WTC11 (cell line): ENCODE data around the gene FBXO36.
"Not testable (repeated sequence)": the region's sequence is repeated elsewhere in the genome, so short reads cannot be mapped to it uniquely, and the experiment has no call there.

Experiments
- ATF2 ChIP-seq: sonication (generic); formaldehyde crosslinking; IDR thresholded peaks from 2 replicates; pipeline ENCODE4 v1.8.1; 2022; ENCODE audit warnings: low read depth, missing genetic modification reagents, borderline replicate concordance
- ATF3 ChIP-seq: sonication (generic); formaldehyde crosslinking; conservative IDR thresholded peaks from 2 replicates; pipeline ENCODE4 v1.8.1; 2022; ENCODE audit warnings: mild to moderate bottlenecking, missing genetic modification reagents
- CTCF ChIP-seq: fragments of 200-600 bp; IDR thresholded peaks from 2 replicates; pipeline ENCODE4 v1.8.0; 2022; ENCODE audit warnings: antibody characterized with exemption
- ETV6 ChIP-seq: sonication (generic); formaldehyde crosslinking; IDR thresholded peaks from 2 replicates; pipeline ENCODE4 v1.8.1; 2022; ENCODE audit warnings: mild to moderate bottlenecking, missing genetic modification reagents
- GABPB1 ChIP-seq: sonication (generic); formaldehyde crosslinking; IDR thresholded peaks from 2 replicates; pipeline ENCODE4 v1.8.1; 2023; ENCODE audit warnings: mild to moderate bottlenecking, missing genetic modification reagents
- IRF1 ChIP-seq: sonication (generic); formaldehyde crosslinking; IDR thresholded peaks from 2 replicates; pipeline ENCODE4 v1.8.0; 2023; ENCODE audit warnings: missing genetic modification reagents
- JUN ChIP-seq: sonication (generic); formaldehyde crosslinking; IDR thresholded peaks from 2 replicates; pipeline ENCODE4 v1.8.0; 2023; ENCODE audit warnings: mild to moderate bottlenecking, missing genetic modification reagents
- NFYB ChIP-seq: sonication (generic); formaldehyde crosslinking; conservative IDR thresholded peaks from 2 replicates; pipeline ENCODE4 v1.8.0; 2022; ENCODE audit warnings: low read depth, missing genetic modification reagents
- NR2C2 ChIP-seq: sonication (generic); formaldehyde crosslinking; IDR thresholded peaks from 2 replicates; pipeline ENCODE4 v1.8.0; 2022; ENCODE audit warnings: mild to moderate bottlenecking, missing genetic modification reagents
- SP1 ChIP-seq: sonication (generic); formaldehyde crosslinking; conservative IDR thresholded peaks from 2 replicates; pipeline ENCODE4 v1.8.1; 2022; ENCODE audit warnings: missing genetic modification reagents
- USF1 ChIP-seq: sonication (generic); formaldehyde crosslinking; IDR thresholded peaks from 2 replicates; pipeline ENCODE4 v1.8.0; 2022; ENCODE audit warnings: mild to moderate bottlenecking, missing genetic modification reagents
- USF2 ChIP-seq: sonication (generic); formaldehyde crosslinking; IDR thresholded peaks from 2 replicates; pipeline ENCODE4 v1.8.1; 2023; ENCODE audit warnings: mild to moderate bottlenecking, missing genetic modification reagents, moderate library complexity
- ZNF512 ChIP-seq: sonication (generic); formaldehyde crosslinking; IDR thresholded peaks from 2 replicates; pipeline ENCODE4 v1.8.1; 2022; ENCODE audit warnings: missing genetic modification reagents, borderline replicate concordance

- not testable (repeated sequence) for TF ChIP-seq CTCF; JUN (CRISPR knock-in tag); SP1 (CRISPR knock-in tag); GABPB1 (CRISPR knock-in tag); USF1 (CRISPR knock-in tag); NR2C2 (CRISPR knock-in tag); USF2 (CRISPR knock-in tag); ATF3 (CRISPR knock-in tag); NFYB (CRISPR knock-in tag); IRF1 (CRISPR knock-in tag); ATF2 (CRISPR knock-in tag); ZNF512 (CRISPR knock-in tag); ETV6 (CRISPR knock-in tag)
These were observed 2.2 kb downstream of the FBXO36 start for GRCh38 chr2:229924541-229924940.
